Heart left ventricle (tissue), 16 donors: ENCODE data around the gene HBE1. TPM values are rescaled to one million over a fixed set of nuclear protein-coding genes. Genes with fewer than 3 reads are reported as not detected.

Experiments
- ATAC-seq, 4 donors: fragments of 200-7000 bp; cut with Tn5 transposase; one replicate each; pipeline ENCODE4 v1.9.1; 2020 to 2022; ENCODE audit warnings: moderate library complexity in 4 of 4, mild to moderate bottlenecking in 3 of 4, moderate number of reproducible peaks in 1 of 4
- DNase-seq, 5 donors: peaks; one replicate each; pipeline ENCODE4 v3.0.0-alpha.2; 2020
- H3K27ac ChIP-seq, 12 donors: fragments of 200-600 bp; sonication (generic) in 4 of 12; one replicate each; pipeline versions ENCODE4 v1.5.0 to v1.8.0; 2016 to 2022; ENCODE audit warnings: mild to moderate bottlenecking in 2 of 12
- H3K27me3 ChIP-seq, 9 donors: fragments of 200-600 bp; sonication (generic) in 2 of 9; one replicate each; pipeline versions ENCODE4 v1.5.1 to v1.8.0; 2016 to 2022; ENCODE audit warnings: mild to moderate bottlenecking in 3 of 9
- H3K36me3 ChIP-seq, 9 donors: fragments of 200-600 bp; sonication (generic) in 2 of 9; one replicate each; pipeline versions ENCODE4 v1.5.0 to v1.8.0; 2018 to 2022; ENCODE audit warnings: mild to moderate bottlenecking in 2 of 9
- H3K4me1 ChIP-seq, 12 donors: fragments of 200-600 bp; sonication (generic) in 4 of 12; one replicate each; pipeline versions ENCODE4 v1.5.0 to v1.8.0; 2016 to 2022; ENCODE audit warnings: mild to moderate bottlenecking in 3 of 12
- H3K4me3 ChIP-seq, 12 donors: fragments of 200-600 bp; sonication (generic) in 4 of 12; one replicate each; pipeline versions ENCODE4 v1.5.0 to v1.8.0; 2017 to 2022; ENCODE audit warnings: mild to moderate bottlenecking in 9 of 12, moderate library complexity in 4 of 12
- H3K9me3 ChIP-seq, 12 donors: fragments of 200-600 bp; sonication (generic) in 4 of 12; one replicate each; pipeline versions ENCODE4 v1.5.0 to v1.8.0; 2016 to 2022; ENCODE audit warnings: mild to moderate bottlenecking in 1 of 12
- CTCF ChIP-seq, 12 donors: fragments of 200-600 bp; sonication (generic) in 4 of 12; IDR thresholded peaks; one replicate each; pipeline versions ENCODE4 v1.5.0 to v1.8.0; 2018 to 2022; ENCODE audit warnings: antibody characterized with exemption in 12 of 12, mild to moderate bottlenecking in 5 of 12
- POLR2A ChIP-seq, 2 donors: fragments of 450-650 bp; IDR thresholded peaks; one replicate each; pipeline ENCODE4 v1.6.1; 2017; ENCODE audit warnings: antibody characterized with exemption in 2 of 2, mild to moderate bottlenecking in 2 of 2, moderate library complexity in 2 of 2
- WGBS, 4 donors: extraction: QIAGEN DNeasy Blood & Tissue Kit in 2 of 4; methylation state at CpG; one replicate each; pipeline versions ENCODE4 v1.1.5 to v1.1.7; 2013 to 2018; 5-methylcytosine and 5-hydroxymethylcytosine counted together
- intact Hi-C, 10 donors: fragments of 100-400 bp; cut with DNase I; formaldehyde crosslinking; loops; one replicate each; pipeline versions ENCODE4 v1.11.1 to v1.14.2; 2022
- polyA plus RNA-seq, 2 donors: library from polyadenylated mRNA; stranded (reverse); fragments of 200-250 nt; gene quantifications; one replicate each; pipeline ENCODE4 v1.2.3, GENCODE V29; 2013
- total RNA-seq, 9 donors: library from RNA; depleted of rRNA in 2 of 9; stranded (reverse); fragments of >200 nt in 2 of 9; fragmentation: NEBNext Ultra II Directional in 3 of 9; extraction: Animal tissue kit (Norgen Biotek cat#: 25700) in 3 of 9; gene quantifications; one replicate each; pipeline versions ENCODE4 v1.1.0 to v1.2.4, GENCODE V29; 2016 to 2023
- donor health status: ischemic (EF 13 %, LVEDD 7.1; RV severe dilation, severe dysfunction).
- donor health status: healthy with polysubstance abuse.
- donor health status: DM: no; HTN: yes; CAD: no.
- donor health status: DM: no; HTN: no; CAD: no.
- donor health status: ischemic (EF 25% LVEDD 6.9; RV normal size, moderate dysfunction).
- donor health status: ischemic (EF 25% LVEDD 5.7; RV mildly dilated, moderate dysfunction).
- donor health status: healthy.
- donor health status: DM: yes; HTN: yes; CAD: no.
- donor health status: ischemic (EF 35%, LVEDD 5.7; RV mildly dilated, moderate dysfunction).
- donor health status: nonischemic (EF 11% LVEDD 7.7; RV severe dilation, severe dysfunction).
- donor health status: DM: yes; HTN: yes; CAD: no.
- donor health status: PGD.
- donor health status: ischemic (EF 29% LVEDD 5.4; RV normal size, mild dysfunction).
- donor health status: nonischemic (EF 23%, LVEDD 6.1; RV moderate dilation, normal function).

Gene HBE1
- total and polyA plus RNA-seq, 11 donors, result not detected

DNA sequence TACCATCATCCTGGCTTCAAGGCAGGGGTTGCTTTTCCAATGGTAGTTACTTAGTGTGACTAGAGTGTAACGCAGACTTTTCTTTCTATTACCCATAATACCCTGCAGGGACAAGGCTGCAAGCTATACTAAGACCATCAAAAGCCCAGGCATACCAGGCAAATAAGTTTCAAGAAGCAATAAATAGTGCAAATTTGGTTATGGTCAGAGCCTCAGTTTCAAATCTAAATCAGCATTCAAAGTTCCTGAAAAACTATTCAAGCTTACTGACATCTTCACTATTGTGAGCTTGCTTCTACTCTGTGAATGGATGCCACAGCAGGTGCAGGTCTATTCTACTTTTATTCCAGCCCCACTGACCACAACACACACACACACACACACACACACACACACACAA, 40.4 kb downstream of the HBE1 start:
- no peak for ATAC-seq
- 83 to 88% (median 87%) methylated on average over 1 of the region's 1 CpG for WGBS, 4 donors

GRCh38 chr11:5228124-5228523, 41.6 kb downstream of the HBE1 start:
- H3K27me3 ChIP-seq, result peaks cover 0 to 3% (median 0%) of the 10 kb centered on the region in 9 donors
- H3K4me1 ChIP-seq, result no peaks in the 10 kb centered on the region
- TF ChIP-seq CTCF (IDR thresholded peaks at IDR 0.05) (no peak), POLR2A (IDR thresholded peaks at IDR 0.05) (no peak)
- intact Hi-C loops, result no loop called here
- WGBS, 4 donors, result 66 to 76% (median 72%) methylated on average over 5 of the region's 5 CpGs
- ATAC-seq (no peak), DNase-seq (no peak)
- no peak overlapping the region for H3K27ac ChIP-seq
- no peak overlapping the region for H3K4me3 ChIP-seq
- H3K36me3 ChIP-seq, result no peaks in the 10 kb centered on the region
- H3K9me3 ChIP-seq, result no peaks in the 10 kb centered on the region

More for the DNA sequence above, 40.4 kb downstream of the HBE1 start:
- intact Hi-C loops, result no loop called here
- Histone ChIP-seq H3K27me3 (no peaks in the 10 kb centered on the region), H3K9me3 (no peaks in the 10 kb centered on the region), H3K36me3 (no peaks in the 10 kb centered on the region), H3K4me1 (no peaks in the 10 kb centered on the region), H3K4me3 (no peak overlapping the region), H3K27ac (no peak overlapping the region)
- DNase-seq, result no peak
- TF ChIP-seq CTCF (IDR thresholded peaks at IDR 0.05) (no peak), POLR2A (IDR thresholded peaks at IDR 0.05) (no peak)

- H3K4me3 ChIP-seq, result no peak overlapping the region
- no peaks in the 10 kb centered on the region for H3K4me1 ChIP-seq
- TF ChIP-seq POLR2A (IDR thresholded peaks at IDR 0.05), result no peak
- no peak for TF ChIP-seq CTCF (IDR thresholded peaks at IDR 0.05)
- no peak for ATAC-seq
- no peaks in the 10 kb centered on the region for H3K9me3 ChIP-seq
- peaks cover 0 to 4% (median 0%) of the 10 kb centered on the region in 9 donors for H3K27me3 ChIP-seq
- intact Hi-C loops, result no loop called here
- H3K36me3 ChIP-seq, result no peaks in the 10 kb centered on the region
- WGBS, 4 donors, result 28 to 39% (median 34%) methylated on average over 1 of the region's 1 CpG
- no peak for DNase-seq
- no peak overlapping the region for H3K27ac ChIP-seq
Measured at GRCh38 chr11:5227681-5228080, 42.1 kb downstream of the HBE1 start.

GRCh38 chr11:5226732-5227310, 42.9 kb downstream of the HBE1 start, which contains the start of gene HBB:
TSS of gene HBB (minus strand) at chr11:5227071. CDS start at chr11:5227021, 50 bp downstream.
- H3K27ac ChIP-seq, result no peak within 1 kb of the TSS
- no peak within 1 kb of the TSS for H3K4me3 ChIP-seq
- no peaks in the 10 kb centered on the region for H3K4me1 ChIP-seq
- peaks cover 0 to 4% (median 0%) of the 10 kb centered on the region in 9 donors for H3K27me3 ChIP-seq
- no peaks in the 10 kb centered on the region for H3K9me3 ChIP-seq
- ATAC-seq (no peak), DNase-seq (no peak)
- H3K36me3 ChIP-seq, result no peaks in the 10 kb centered on the region
- TF ChIP-seq CTCF (IDR thresholded peaks at IDR 0.05) (no peak), POLR2A (IDR thresholded peaks at IDR 0.05) (no peak)
- 74 to 84% (median 78%) methylated on average over 3 of the region's 3 CpGs for WGBS, 4 donors
- intact Hi-C loops, result no loop called here
